IMR-90 (cell line): ENCODE measurements around the gene BRK1. TPM values are rescaled to one million over a fixed set of nuclear protein-coding genes. Genes with fewer than 3 reads are reported as not detected.

Source experiments
- ATAC-seq: fragments of 200-7000 bp; cut with Tn5 transposase; 2 replicates; pipeline ENCODE4 v1.9.1; 2020; ENCODE audit warnings: low read depth, mild to moderate bottlenecking, moderate library complexity
- BruUV-seq: library from RNA; stranded (reverse); fragments of 400-500 nt; replicated peaks from 2 replicates; lab custom pipeline; 2021; lab: Mats Ljungman, UMichigan
- CTCF ChIA-PET: fragments of 300-600 bp; formaldehyde crosslinking; extraction: SDS; loops from one replicate; lab custom pipeline; 2021; ENCODE audit warnings: antibody characterized with exemption; lab: Yijun Ruan, JAX
- POLR2A ChIA-PET: fragments of 300-600 bp; sonication (Branson Sonifier 250); formaldehyde crosslinking; loops from one replicate; lab custom pipeline; 2022; ENCODE audit warnings: antibody characterized with exemption; ENCODE audit not compliant: unreplicated experiment; lab: Charles Lee
- DNase-seq: peaks from one replicate; pipeline ENCODE4 v3.0.0; 2013
- H2AFZ ChIP-seq: replicated peaks from 2 replicates; pipeline ENCODE3; 2013; ENCODE audit warnings: low read length, mild to moderate bottlenecking; ENCODE audit not compliant: poor library complexity
- H2AK5ac ChIP-seq: 2 replicates; pipeline ENCODE4 v1.6.1; 2013; ENCODE audit warnings: low read depth, low read length, inconsistent platforms
- H2AK9ac ChIP-seq: replicated peaks from 2 replicates; pipeline ENCODE3; 2013; ENCODE audit warnings: mild to moderate bottlenecking, low read depth, low read length, moderate library complexity; ENCODE audit not compliant: poor library complexity
- H2BK120ac ChIP-seq: 2 replicates; pipeline ENCODE4 v1.6.1; 2013; ENCODE audit warnings: low read depth, low read length, inconsistent platforms
- H2BK15ac ChIP-seq: 3 replicates; pipeline ENCODE4 v1.6.1; 2013; ENCODE audit warnings: low read depth, low read length, inconsistent platforms
- H2BK20ac ChIP-seq: 2 replicates; pipeline ENCODE4 v1.6.1; 2013; ENCODE audit warnings: low read depth, mild to moderate bottlenecking, inconsistent platforms, low read length, moderate library complexity
- H2BK5ac ChIP-seq: 2 replicates; pipeline ENCODE4 v1.6.1; 2013; ENCODE audit warnings: mild to moderate bottlenecking, low read depth, low read length, inconsistent platforms; ENCODE audit not compliant: poor library complexity, severe bottlenecking
- H3K14ac ChIP-seq: replicated peaks from 2 replicates; pipeline ENCODE4 v1.6.1; 2013; ENCODE audit warnings: low read depth, low read length, inconsistent platforms
- H3K18ac ChIP-seq: 2 replicates; pipeline ENCODE4 v1.6.1; 2013; ENCODE audit warnings: low read depth, low read length, control low read depth
- H3K23ac ChIP-seq: 2 replicates; pipeline ENCODE4 v1.6.1; 2013; ENCODE audit warnings: low read depth, low read length, inconsistent platforms
- H3K27ac ChIP-seq: 2 replicates; pipeline ENCODE4 v1.5.1; 2013; ENCODE audit warnings: mild to moderate bottlenecking, control low read depth, low read length; ENCODE audit not compliant: insufficient read depth
- H3K27me3 ChIP-seq: 2 replicates; pipeline ENCODE4 v1.6.1; 2013; ENCODE audit warnings: low read length; ENCODE audit not compliant: control insufficient read depth, insufficient read depth
- H3K36me3 ChIP-seq: 2 replicates; pipeline ENCODE4 v1.6.1; 2013; ENCODE audit warnings: low read length, mixed read lengths; ENCODE audit not compliant: control insufficient read depth, insufficient read depth
- H3K4ac ChIP-seq: 2 replicates; pipeline ENCODE4 v1.6.1; 2013; ENCODE audit warnings: low read depth, low read length, inconsistent platforms
- H3K4me1 ChIP-seq: 2 replicates; pipeline ENCODE4 v1.6.1; 2013; ENCODE audit warnings: low read length, mixed read lengths; ENCODE audit not compliant: control insufficient read depth, insufficient read depth
- H3K4me2 ChIP-seq: 2 replicates; pipeline ENCODE4 v1.6.1; 2013; ENCODE audit warnings: low read depth, mild to moderate bottlenecking, control low read depth, low read length, moderate library complexity
- H3K4me3 ChIP-seq: 2 replicates; pipeline ENCODE4 v1.5.1; 2013; ENCODE audit warnings: low read depth, mild to moderate bottlenecking, control low read depth, low read length, moderate library complexity; ENCODE audit not compliant: insufficient read depth
- H3K56ac ChIP-seq: 2 replicates; pipeline ENCODE4 v1.6.1; 2013; ENCODE audit warnings: low read length, inconsistent platforms; ENCODE audit not compliant: insufficient read depth; ENCODE audit errors: extremely low read depth
- H3K79me1 ChIP-seq, 2 experiments: 2 replicates each; pipeline ENCODE4 v1.6.1; 2013; ENCODE audit warnings: low read length in 2 of 2, inconsistent platforms in 1 of 2, low read depth in 1 of 2
- H3K9ac ChIP-seq: 2 replicates; pipeline ENCODE4 v1.6.1; 2013; ENCODE audit warnings: low read depth, low read length, control low read depth
- H3K9me1 ChIP-seq: 2 replicates; pipeline ENCODE4 v1.6.1; 2013; ENCODE audit warnings: low read length, inconsistent platforms; ENCODE audit not compliant: insufficient read depth
- H3K9me3 ChIP-seq: 2 replicates; pipeline ENCODE4 v1.6.1; 2013; ENCODE audit warnings: low read length; ENCODE audit not compliant: control insufficient read depth, insufficient read depth
- H4K20me1 ChIP-seq: 2 replicates; pipeline ENCODE4 v1.6.1; 2013; ENCODE audit warnings: low read length, inconsistent platforms; ENCODE audit not compliant: insufficient read depth
- H4K5ac ChIP-seq: 2 replicates; pipeline ENCODE4 v1.6.1; 2013; ENCODE audit warnings: mild to moderate bottlenecking, low read depth, low read length, control low read depth
- H4K8ac ChIP-seq, 2 experiments: 2 replicates each; pipeline ENCODE4 v1.6.1; 2013; ENCODE audit warnings: low read depth in 2 of 2, low read length in 2 of 2, control low read depth in 1 of 2, inconsistent platforms in 1 of 2
- H4K91ac ChIP-seq: 2 replicates; pipeline ENCODE4 v1.6.1; 2013; ENCODE audit warnings: low read depth, low read length, inconsistent platforms; ENCODE audit not compliant: insufficient read depth
- RAD21 ChIP-seq: IDR thresholded peaks from 2 replicates; pipeline ENCODE4 v1.6.1; 2012; ENCODE audit warnings: low read length, improper control_type of control experiment
- RCOR1 ChIP-seq: IDR thresholded peaks from 2 replicates; pipeline ENCODE4 v1.6.1; 2012; ENCODE audit warnings: mild to moderate bottlenecking, low read length, improper control_type of control experiment; ENCODE audit not compliant: insufficient replicate concordance
- RFX5 ChIP-seq: IDR thresholded peaks from 2 replicates; pipeline ENCODE4 v1.8.0; 2012; ENCODE audit warnings: low read depth, mild to moderate bottlenecking, low read length, moderate library complexity
- WGBS, 2 experiments: methylation state at CpG; one replicate each; pipeline versions ENCODE4 v1.1.5 to v1.1.7; 2013; ENCODE audit warnings: missing lambda C conversion rate in 2 of 2; ENCODE audit not compliant: insufficient read length in 1 of 2; ENCODE audit errors: extremely low coverage in 2 of 2; 5-methylcytosine and 5-hydroxymethylcytosine counted together
- dilution Hi-C: fragments of 300-500 bp; cut with HindIII; formaldehyde crosslinking; loops from one replicate; pipeline ENCODE4 v1.14.3; 2018; ENCODE audit warnings: low sequenced_read_pairs; ENCODE audit not compliant: unreplicated experiment
- in situ Hi-C: fragments of 300-500 bp; cut with MboI; formaldehyde crosslinking; loops from 3 replicates; pipeline ENCODE4 v1.14.3; 2019; ENCODE audit warnings: low sequenced_read_pairs, inconsistent platforms, mixed read lengths
- intact Hi-C: fragments of 100-400 bp; cut with micrococcal nuclease; formaldehyde crosslinking; loops from 2 replicates; pipeline ENCODE4 v1.10.0; 2022
- polyA plus RNA-seq, 3 experiments: library from polyadenylated mRNA; depleted of rRNA; stranded (reverse); fragments of >200 nt; gene quantifications; 2 replicates each; pipeline ENCODE4 v1.2.3, GENCODE V29; 2012; ENCODE audit warnings: low replicate concordance in 1 of 3
- total RNA-seq: library from RNA; depleted of rRNA; stranded (reverse); fragments of >200 nt; gene quantifications from 2 replicates; pipeline ENCODE4 v1.2.3, GENCODE V29; 2012
- TF ChIP-seq, protein P1 (sequence below): conservative IDR thresholded peaks from 2 replicates; pipeline ENCODE4 v1.5.1; 2012; ENCODE audit warnings: mild to moderate bottlenecking, low read depth, low read length, improper control_type of control experiment

BRK1 gene
- total and polyA plus RNA-seq, 2 of the 4 experiments (the other 2 are of a cell fraction) = 81.4 to 235 TPM

DNA sequence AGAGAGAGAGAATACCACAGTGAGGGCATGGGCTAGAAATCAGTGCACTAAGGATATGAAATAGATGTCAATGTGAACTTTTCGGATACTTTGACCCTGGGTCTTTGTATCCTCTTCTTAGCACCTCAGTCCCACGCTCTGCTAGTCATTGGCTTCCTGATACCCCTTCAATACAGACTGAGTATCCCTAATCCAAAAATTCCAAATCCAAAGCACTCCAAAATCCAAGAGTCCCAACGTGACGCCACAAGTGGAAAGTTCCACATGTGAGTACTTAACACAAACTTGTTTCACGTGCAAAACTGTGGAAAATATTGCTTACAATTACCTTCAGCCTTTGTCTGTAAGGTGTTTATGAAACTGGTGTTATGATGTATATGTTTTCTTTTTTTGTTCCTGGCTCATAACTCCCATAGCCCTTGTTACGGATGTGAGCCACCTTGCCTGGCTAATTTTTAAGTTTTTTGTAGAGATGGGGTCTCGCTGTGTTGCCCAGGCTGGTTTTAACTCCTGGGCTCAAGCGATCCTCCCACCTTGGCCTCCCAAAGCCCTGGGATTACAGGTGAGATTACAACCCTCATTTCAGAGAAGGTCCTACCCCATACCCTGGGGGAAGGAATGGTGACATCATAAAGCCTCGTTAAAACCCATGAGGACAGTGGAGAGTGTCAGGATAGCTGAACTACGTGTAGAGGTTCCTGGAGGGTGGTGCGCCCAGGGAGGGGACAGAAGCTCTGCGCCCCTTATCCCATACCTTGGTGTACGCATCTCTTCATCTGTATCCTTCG lies 39.1 kb downstream of the BRK1 start:
- Histone ChIP-seq H4K91ac (no peak overlapping the region), H3K27ac (no peak overlapping the region), H4K20me1 (peaks cover 3% of the 10 kb centered on the region; the same call in 1 of the 2 replicates), H3K23ac (no peak overlapping the region), H3K9me3 (no peaks in the 10 kb centered on the region), H2AK9ac (no peak overlapping the region), H4K8ac (no peak overlapping the region), H3K4me3 (no peak overlapping the region), H2BK15ac (no peak overlapping the region), H2AK5ac (no peak overlapping the region), H3K4me2 (no peak overlapping the region), H3K9me1 (no peaks in the 10 kb centered on the region), H3K4ac (no peak overlapping the region), H4K5ac (no peak overlapping the region), H3K56ac (no peak overlapping the region), H3K14ac (no peak overlapping the region), H3K79me1 (peaks cover 3 to 8% of the 10 kb centered on the region in 2 experiments; a peak in 3 of 4 replicates), H2BK5ac (no peak overlapping the region), H2BK20ac (no peak overlapping the region), H3K9ac (no peak overlapping the region), H2BK120ac (no peak overlapping the region), H3K27me3 (no peaks in the 10 kb centered on the region), H3K18ac (no peak overlapping the region), H2AFZ (no peak overlapping the region), H3K4me1 (no peaks in the 10 kb centered on the region), H3K36me3 (peaks cover 26% of the 10 kb centered on the region)
- dilution Hi-C loops = no loop called here
- intact Hi-C loops = no loop called here
- TF ChIP-seq RFX5 (no peak), RCOR1 (no peak), RAD21 (no peak)
- TF ChIP-seq, protein P1, sequence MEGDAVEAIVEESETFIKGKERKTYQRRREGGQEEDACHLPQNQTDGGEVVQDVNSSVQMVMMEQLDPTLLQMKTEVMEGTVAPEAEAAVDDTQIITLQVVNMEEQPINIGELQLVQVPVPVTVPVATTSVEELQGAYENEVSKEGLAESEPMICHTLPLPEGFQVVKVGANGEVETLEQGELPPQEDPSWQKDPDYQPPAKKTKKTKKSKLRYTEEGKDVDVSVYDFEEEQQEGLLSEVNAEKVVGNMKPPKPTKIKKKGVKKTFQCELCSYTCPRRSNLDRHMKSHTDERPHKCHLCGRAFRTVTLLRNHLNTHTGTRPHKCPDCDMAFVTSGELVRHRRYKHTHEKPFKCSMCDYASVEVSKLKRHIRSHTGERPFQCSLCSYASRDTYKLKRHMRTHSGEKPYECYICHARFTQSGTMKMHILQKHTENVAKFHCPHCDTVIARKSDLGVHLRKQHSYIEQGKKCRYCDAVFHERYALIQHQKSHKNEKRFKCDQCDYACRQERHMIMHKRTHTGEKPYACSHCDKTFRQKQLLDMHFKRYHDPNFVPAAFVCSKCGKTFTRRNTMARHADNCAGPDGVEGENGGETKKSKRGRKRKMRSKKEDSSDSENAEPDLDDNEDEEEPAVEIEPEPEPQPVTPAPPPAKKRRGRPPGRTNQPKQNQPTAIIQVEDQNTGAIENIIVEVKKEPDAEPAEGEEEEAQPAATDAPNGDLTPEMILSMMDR = no peak
- DNase-seq (no peak), ATAC-seq (no peak)
- in situ Hi-C loops = no loop called here
- no CpG with 5 or more reads among the region's 14 CpGs for WGBS, 2 experiments
- BruUV-seq = no TSS peak
- ChIA-PET POLR2A (no interaction called here), CTCF (no interaction called here)
